22Rv1 (cell line): ENCODE results near the gene TCEA2.

Experiments
- CTCF ChIP-seq: fragments of 450-650 bp; IDR thresholded peaks from 2 replicates; pipeline ENCODE4 v1.5.1; 2017; ENCODE audit warnings: mild to moderate bottlenecking
- ZFX ChIP-seq: fragments of 450-650 bp; IDR thresholded peaks from 2 replicates; pipeline ENCODE4 v1.6.1; 2017; ENCODE audit warnings: antibody characterized with exemption, borderline replicate concordance

- TF ChIP-seq CTCF: no peak
- TF ChIP-seq ZFX: no peak
Measured at GRCh38 chr20:64076061-64076997, 13.3 kb downstream of the TCEA2 start.
